GM18873 (cell line): Measurements from ENCODE around the gene MIEF1.
"Not testable (repeated sequence)": the region's sequence is repeated elsewhere in the genome, so short reads cannot be mapped to it uniquely, and the experiment has no call there.

Experiments
- ATAC-seq: cut with Tn5 transposase; IDR thresholded peaks from one replicate; pipeline ENCODE4 v1.9.1; 2021; ENCODE audit warnings: mild to moderate bottlenecking, moderate library complexity, moderate number of reproducible peaks; ENCODE audit not compliant: unreplicated experiment, low FRiP score

The MIEF1 gene

GRCh38 chr22:39511226-39511625 lies 9.1 kb downstream of the MIEF1 start:
- no peak for ATAC-seq

GRCh38 chr22:39512026-39512425 lies 9.9 kb downstream of the MIEF1 start:
- no peak for ATAC-seq

DNA sequence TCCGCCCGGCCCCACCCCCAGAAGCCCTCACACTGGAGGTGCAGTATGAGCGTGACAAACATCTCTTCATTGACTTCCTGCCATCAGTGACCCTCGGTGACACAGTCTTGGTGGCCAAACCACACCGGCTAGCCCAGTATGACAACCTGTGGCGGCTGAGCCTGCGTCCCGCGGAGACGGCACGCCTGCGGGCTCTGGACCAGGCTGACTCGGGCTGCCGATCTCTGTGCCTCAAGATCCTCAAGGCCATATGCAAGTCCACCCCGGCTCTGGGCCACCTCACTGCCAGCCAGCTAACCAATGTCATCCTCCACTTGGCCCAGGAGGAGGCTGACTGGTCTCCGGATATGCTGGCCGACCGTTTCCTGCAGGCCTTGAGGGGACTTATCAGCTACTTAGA lies 11.7 kb downstream of the MIEF1 start:
- ATAC-seq = no peak

DNA sequence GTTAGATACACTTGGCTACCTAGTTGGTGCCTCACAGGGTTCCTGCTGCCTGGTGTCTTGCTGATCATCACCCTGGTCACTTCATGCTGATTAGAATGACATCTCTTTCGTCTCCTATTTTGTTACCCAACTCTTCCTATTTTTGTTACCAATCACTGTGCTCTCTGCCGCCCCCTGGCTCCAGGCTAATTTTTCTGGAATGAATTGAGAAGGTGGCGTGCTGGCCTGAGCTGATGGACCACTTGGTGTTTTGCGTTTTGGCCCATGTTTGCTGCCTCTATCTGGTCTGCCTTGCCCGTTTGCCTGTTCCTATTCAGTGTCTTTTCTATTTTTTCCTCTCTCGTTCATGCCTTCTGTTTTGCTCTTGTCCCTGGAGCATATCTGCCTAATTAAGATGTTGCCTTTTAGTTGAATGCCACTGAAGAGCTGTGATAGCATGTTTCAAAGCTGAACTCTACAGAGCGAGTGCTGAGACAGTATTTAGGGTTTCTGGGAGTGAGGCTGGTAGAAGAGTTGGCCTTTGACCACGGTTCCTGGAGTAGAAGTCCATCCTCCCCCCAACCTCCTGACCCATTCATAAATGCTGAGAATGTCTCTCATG lies 12.4 kb downstream of the MIEF1 start:
- no peak for ATAC-seq

- no peak for ATAC-seq
These were observed 13.4 kb downstream of the MIEF1 start for GRCh38 chr22:39515266-39516050.

- no peak for ATAC-seq
These were observed 15.4 kb downstream of the MIEF1 start for GRCh38 chr22:39517470-39517869.

DNA sequence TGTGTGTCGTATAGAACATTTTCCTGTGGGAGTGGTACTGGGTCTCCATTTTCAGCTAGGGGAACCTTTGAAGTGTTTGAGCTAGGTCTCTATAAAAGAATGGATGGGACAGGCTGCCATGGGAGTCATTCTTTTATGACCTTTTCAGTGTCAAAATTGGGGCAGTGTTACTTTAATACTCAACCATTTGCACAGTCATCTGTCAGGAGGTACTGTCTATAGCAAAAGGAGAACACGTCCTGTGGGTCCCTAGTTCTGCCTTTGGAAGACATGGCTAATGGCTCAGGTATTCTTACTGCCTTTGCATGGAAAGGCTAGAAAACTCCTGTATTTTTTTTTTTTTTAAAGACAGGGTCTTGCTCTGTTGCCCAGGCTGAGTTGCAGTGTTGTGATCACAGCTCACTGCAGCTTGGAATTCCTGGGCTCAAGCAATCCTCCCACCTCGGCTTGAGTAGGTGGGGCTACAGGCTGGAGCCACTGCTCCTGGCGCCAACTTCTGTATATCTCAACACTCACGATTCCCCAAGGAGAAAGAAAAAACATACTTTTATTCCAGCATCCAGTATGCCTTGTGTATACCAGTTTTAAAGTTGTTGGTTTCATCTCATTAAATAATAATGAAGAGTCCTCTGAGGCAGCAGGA lies 16.2 kb downstream of the MIEF1 start:
- ATAC-seq = no peak

DNA sequence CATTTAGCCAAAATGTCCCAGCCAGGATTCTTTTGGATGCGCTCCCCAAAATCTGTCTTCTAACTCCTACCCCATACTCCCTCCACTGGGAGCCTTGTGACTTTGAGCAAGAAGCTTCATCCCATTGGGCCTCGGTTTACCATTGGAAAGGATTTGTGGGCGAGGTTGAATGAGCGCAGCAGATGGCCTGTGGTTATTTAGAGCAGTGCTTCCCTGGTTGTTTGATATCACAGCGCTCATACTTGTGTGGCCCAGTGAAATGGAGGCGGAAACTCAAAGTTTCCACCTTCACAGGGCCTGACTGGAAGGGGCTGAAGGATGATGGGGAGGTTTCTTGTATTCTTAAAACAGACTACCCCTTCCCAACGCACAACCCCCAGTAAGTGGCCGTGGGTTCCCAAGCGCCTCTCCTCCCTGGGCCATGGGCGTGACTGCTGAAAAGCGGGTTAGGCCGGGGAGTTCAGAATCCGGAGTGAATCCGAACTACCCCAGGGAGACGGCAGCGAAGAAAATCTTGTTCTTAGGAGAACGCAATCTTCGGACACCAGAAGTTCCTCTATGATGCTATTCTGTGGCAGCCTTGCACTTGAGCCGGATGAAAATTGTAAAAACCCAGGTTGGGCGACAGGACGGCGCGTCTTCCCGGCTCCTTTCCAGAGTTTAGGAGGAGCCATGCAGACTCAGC lies 17.0 kb downstream of the MIEF1 start:
- no peak for ATAC-seq

- ATAC-seq = peak; percentile 69
These were observed 17.7 kb downstream of the MIEF1 start for GRCh38 chr22:39519681-39520225.

- peak; percentile 42 for ATAC-seq
These were observed 18.4 kb downstream of the MIEF1 start, which contains the start of gene ATF4 for GRCh38 chr22:39520226-39521105. ATF4 (plus strand) TSS chr22:39520562; CDS start chr22:39521446, 884 bp downstream.

- not testable (repeated sequence) for ATAC-seq
These were observed 19.2 kb downstream of the MIEF1 start for GRCh38 chr22:39521106-39521885.

- ATAC-seq = not testable (repeated sequence)
These were observed 20.0 kb downstream of the MIEF1 start for GRCh38 chr22:39522091-39522490.

GRCh38 chr22:39522567-39523300 lies 20.6 kb downstream of the MIEF1 start:
- no peak for ATAC-seq

GRCh38 chr22:39524089-39524752 lies 22.1 kb downstream of the MIEF1 start:
- no peak for ATAC-seq

GRCh38 chr22:39524753-39525657 lies 22.9 kb downstream of the MIEF1 start:
- ATAC-seq = no peak

DNA sequence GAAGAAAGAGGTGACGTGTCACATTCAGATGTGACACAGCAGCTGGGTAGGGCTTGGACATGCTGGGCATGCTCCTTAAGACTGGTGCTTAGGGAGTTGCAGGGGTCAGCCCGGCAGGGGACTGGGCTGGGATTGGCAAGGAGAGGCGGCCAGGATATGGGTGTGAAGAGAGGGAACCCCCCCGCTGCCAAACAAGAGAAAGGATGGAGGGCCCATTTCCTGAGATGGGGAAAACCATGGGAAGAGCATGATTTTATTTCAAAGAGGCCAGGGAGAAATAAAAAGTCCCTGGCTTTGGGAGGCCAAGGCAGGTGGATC lies 23.5 kb downstream of the MIEF1 start:
- ATAC-seq = no peak

DNA sequence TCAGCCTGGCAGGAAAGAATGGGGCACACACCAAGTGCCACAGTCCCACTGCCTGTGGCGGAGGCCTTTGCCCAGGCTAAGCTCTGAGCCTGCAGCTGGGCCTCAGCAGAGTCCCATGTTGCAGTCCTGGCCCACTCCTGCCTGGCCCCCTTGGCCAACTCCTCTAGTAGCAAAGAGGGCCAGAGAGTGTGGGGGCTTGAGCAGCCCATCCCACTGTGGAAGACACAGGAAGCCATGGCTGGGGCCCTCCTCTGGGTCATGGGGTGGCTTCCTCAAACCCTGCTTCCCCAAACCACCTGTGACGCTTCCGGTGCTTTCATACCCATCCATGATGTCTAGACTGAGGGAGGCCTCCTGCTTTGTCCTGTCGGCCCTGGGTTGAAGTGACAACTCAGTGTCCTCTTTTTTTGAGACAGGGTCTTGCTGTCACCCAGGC lies 24.7 kb downstream of the MIEF1 start:
- no peak for ATAC-seq
